ENCODE data around the gene ATP13A1.

DNA sequence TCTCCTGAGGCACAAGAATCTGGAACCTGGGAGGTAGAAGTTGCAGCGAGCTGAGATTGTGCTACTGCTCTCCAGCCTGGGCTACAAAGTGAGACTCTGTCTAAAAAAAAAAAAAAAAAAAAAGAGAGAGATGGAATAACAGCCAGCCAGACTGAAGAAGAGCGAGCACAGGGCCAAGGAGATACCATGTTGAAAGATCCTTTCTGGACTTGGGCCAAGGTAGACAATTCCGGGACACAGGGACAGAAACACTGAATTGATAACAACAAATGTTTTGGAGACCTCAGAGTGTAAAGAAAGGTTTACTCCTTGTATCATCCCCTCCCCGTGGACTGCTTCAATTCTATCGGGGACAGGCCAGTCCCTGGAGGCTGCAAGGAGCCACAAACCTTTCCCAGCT lies 40.1 kb downstream of the ATP13A1 start:
- TF ChIP-seq PAX5 (IDR thresholded peaks at IDR 0.05; ENCODE audit: insufficient read depth, low read length, severe bottlenecking) (no peak), POLR2A (IDR thresholded peaks at IDR 0.05; ENCODE audit: low read depth, low read length) (no peak), POLR2AphosphoS5 (IDR thresholded peaks at IDR 0.05; ENCODE audit: low read depth, low read length) (no peak), SPI1 (IDR thresholded peaks at IDR 0.05; ENCODE audit: low read depth, low read length) (no peak)
